T-helper 1 cell (primary cell): Measurements from ENCODE around the gene TRIP4.
"Not testable (repeated sequence)": the region's sequence is repeated elsewhere in the genome, so short reads cannot be mapped to it uniquely, and the experiment has no call there.

Experiments used
- DNase-seq, 5 donors: peaks; one replicate each; pipeline ENCODE4 v3.0.0-alpha.2; 2012 to 2020

Gene TRIP4

GRCh38 chr15:64381000-64381751 is 6.5 kb upstream of the TRIP4 start, which contains the start of gene PCLAF:
TSS of gene PCLAF (minus strand) at chr15:64381441. CDS start at chr15:64381371, 70 bp downstream.
- DNase-seq, result peak; percentile 79 to 96 (median 85)

GRCh38 chr15:64383760-64384159 is 3.9 kb upstream of the TRIP4 start:
- no peak for DNase-seq

- DNase-seq, result no peak
Observed at GRCh38 chr15:64386291-64386690, 1.3 kb upstream of the TRIP4 start.

GRCh38 chr15:64389036-64389435 is 1.4 kb downstream of the TRIP4 start:
- no peak for DNase-seq

GRCh38 chr15:64392471-64392870 is 4.8 kb downstream of the TRIP4 start:
- not testable (repeated sequence) for DNase-seq

GRCh38 chr15:64396789-64397188 is 9.2 kb downstream of the TRIP4 start:
- DNase-seq, result no peak

GRCh38 chr15:64398575-64398974 is 10.9 kb downstream of the TRIP4 start:
- no peak for DNase-seq

- DNase-seq, result no peak
Observed at GRCh38 chr15:64400583-64400982, 12.9 kb downstream of the TRIP4 start.

GRCh38 chr15:64412216-64412615 is 24.6 kb downstream of the TRIP4 start:
- no peak for DNase-seq

- DNase-seq, result no peak
Observed at GRCh38 chr15:64422697-64423096, 35.1 kb downstream of the TRIP4 start.

- DNase-seq, result no peak
Observed at GRCh38 chr15:64423970-64424369, 36.3 kb downstream of the TRIP4 start.

- DNase-seq, result no peak
Observed at GRCh38 chr15:64425221-64425620, 37.6 kb downstream of the TRIP4 start.

- no peak for DNase-seq
Observed at GRCh38 chr15:64426845-64427465, 39.3 kb downstream of the TRIP4 start.

- DNase-seq, result no peak
Observed at GRCh38 chr15:64429448-64429847, 41.8 kb downstream of the TRIP4 start.

- peak in 3 of 5 donors; percentile 13 to 84 (median 34) for DNase-seq
Observed at GRCh38 chr15:64430000-64430735, 42.5 kb downstream of the TRIP4 start.

GRCh38 chr15:64437982-64438381 is 50.3 kb downstream of the TRIP4 start:
- no peak for DNase-seq

- DNase-seq, result no peak
Observed at GRCh38 chr15:64438653-64439447, 51.2 kb downstream of the TRIP4 start.

- no peak for DNase-seq
Observed at GRCh38 chr15:64441852-64442251, 54.2 kb downstream of the TRIP4 start.

GRCh38 chr15:64443016-64443415 is 55.4 kb downstream of the TRIP4 start:
- DNase-seq, result no peak

- peak in 1 of 5 donors; percentile 65 for DNase-seq
Observed at GRCh38 chr15:64443747-64444621, 56.3 kb downstream of the TRIP4 start.

- no peak for DNase-seq
Observed at GRCh38 chr15:64444836-64445235, 57.2 kb downstream of the TRIP4 start.
